Stimulated activated CD4-positive, alpha-beta T cell treated with anti-CD3 and anti-CD28 coated beads, TNF-alpha, amount 100 ng/mL, for 48 hours (primary cell): ENCODE results near the gene ACSM4.
A peak's percentile ranks its signal among the peaks of the same experiment; 100 is the strongest.
"Not testable (repeated sequence)": the region's sequence is repeated elsewhere in the genome, so short reads cannot be mapped to it uniquely, and the experiment has no call there.

Source experiments
- DNase-seq, 3 donors: peaks; one replicate each; pipeline ENCODE4 v3.0.0-alpha.2; 2020; ENCODE audit warnings: low read depth in 3 of 3

Gene ACSM4

GRCh38 chr12:7337790-7338189 is 33.9 kb downstream of the ACSM4 start:
- DNase-seq, result not testable (repeated sequence)

DNA sequence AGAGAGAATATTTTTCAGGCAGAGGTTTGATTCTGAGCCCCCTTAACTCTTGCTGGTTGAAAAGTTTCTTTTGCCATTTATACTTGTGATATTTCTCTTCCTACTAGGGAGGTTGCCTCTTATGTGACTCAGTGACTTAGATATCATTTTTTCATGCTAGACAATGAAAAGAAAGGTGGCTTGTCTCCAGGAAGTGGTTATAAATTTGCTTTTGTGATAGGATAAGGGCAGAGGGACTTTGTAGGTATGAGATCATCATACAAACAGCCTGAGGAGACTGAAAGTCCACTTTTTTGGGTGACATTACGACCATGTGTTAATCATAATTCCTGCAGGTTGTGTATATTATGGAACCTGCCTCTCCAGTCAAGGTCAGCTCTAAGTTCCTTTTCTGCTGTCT is 35.8 kb downstream of the ACSM4 start:
- no peak for DNase-seq

DNA sequence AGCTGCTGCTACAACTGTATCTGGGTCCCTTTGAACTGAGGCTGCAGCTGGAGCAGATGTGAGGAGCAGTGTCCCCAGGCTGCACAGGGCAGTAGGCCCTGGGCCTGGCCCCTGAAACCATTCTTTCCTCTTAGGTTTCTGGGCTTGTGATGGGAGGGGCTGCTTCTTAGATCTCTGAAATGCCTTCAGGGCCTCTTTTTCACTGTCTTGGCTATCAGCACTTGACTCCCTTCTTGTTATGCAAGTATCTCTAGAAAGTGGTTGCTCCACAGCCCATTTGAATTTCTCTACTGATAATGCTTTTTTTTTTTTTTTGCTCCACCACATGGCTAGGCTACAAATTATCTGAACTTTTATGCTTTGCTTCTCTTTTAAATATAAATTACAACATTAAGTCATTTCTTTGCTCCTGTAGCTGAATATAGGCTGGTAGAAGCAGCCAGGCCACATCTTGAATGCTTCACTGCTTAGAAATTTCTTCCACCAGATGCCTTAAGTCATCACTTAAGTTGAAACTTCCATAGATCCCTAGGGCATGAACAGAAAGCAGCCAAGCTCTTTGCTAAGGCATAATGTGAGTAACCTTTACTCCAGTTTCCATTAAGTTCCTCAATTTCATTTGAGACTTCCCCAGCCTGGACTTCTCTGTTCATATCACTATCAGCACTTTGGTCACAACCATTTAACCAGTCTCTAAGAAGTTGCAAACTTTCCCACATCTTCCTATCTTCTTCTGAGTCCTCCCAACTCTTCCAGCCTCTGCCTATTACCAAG is 41.1 kb downstream of the ACSM4 start:
- no peak for DNase-seq

DNA sequence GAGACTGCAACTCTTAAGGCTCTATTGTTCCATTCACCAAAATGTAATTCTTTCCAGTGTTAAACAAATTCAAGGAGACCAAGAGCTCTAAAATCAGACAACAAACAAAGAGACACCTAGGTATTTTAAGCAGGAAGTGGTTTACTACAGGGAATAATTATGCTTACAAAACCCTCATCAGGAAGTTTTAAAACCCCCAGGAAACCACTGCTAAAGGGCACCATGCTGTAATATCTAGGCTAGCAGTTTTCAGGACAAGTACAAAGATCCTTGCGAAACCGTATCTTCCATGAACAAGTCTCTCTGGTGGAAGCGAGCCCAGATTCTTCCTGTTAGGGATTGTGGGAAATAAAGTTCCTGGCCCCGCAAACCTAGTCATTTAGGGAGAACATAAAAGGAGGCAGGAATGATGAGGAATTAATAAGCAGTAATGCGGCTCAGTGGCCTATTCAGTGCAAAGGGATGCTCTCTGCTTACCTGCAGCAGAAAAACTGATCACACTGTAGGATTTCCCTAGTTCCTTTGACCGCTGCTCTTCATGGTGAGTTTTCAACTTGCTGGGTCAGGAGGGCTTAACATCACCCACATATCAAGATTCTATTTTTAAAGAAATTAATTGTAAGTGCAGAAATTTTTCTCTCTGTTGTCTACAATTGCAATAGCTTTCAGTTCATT is 42.8 kb downstream of the ACSM4 start:
- DNase-seq, result no peak

- DNase-seq, result no peak
Observed at GRCh38 chr12:7349418-7349817, 45.5 kb downstream of the ACSM4 start.

GRCh38 chr12:7351177-7351576 is 47.3 kb downstream of the ACSM4 start:
- no peak for DNase-seq

DNA sequence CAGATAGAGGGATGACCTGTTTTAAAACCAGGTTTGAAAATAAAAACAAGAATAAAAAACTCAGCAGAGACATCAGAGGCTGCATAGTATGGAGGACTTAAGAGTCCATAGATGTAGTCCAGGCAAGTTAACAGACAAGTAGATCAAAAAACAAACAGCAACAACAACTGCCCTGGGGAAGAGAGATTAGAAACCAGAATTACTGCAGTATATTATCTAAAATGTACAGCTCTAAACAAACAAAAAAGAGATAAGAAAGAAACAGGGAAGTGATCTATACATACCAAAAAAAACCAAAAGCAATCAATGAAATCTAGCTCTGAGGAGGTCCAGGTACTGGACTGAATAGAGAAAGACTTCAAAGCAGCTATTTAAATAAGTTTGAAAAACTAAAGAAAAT is 48.8 kb downstream of the ACSM4 start:
- no peak for DNase-seq

GRCh38 chr12:7354529-7354928 is 50.7 kb downstream of the ACSM4 start:
- DNase-seq, result no peak

GRCh38 chr12:7361265-7361664 is 57.4 kb downstream of the ACSM4 start:
- DNase-seq, result no peak

GRCh38 chr12:7362734-7363133 is 58.9 kb downstream of the ACSM4 start:
- DNase-seq, result no peak

DNA sequence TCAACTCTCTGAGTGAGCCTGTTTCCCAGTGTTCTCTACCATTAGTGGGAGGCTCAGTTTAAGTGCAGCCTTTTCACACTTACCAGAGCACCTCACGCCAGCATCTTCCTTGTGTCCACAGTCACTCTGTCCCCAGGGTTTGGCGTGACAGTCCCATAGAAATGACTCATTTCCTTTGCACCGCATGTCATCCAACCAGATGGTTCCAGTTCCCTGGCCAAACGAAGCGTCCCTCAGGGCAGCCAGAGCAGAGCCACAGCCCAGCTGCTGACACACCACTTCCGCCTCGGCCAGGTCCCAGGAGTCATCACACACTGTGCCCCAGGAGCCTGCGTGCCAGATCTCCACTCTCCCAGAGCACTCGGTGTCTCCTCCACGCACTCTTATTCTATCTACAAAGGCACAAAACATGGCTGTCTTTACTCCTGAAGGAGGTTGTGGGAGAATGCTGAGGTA is 65.4 kb downstream of the ACSM4 start:
- no peak for DNase-seq

GRCh38 chr12:7373226-7373625 is 69.4 kb downstream of the ACSM4 start:
- DNase-seq, result no peak

GRCh38 chr12:7374423-7375144 is 70.7 kb downstream of the ACSM4 start:
- peak in 2 of 3 donors; percentile 3 to 23 for DNase-seq

- no peak for DNase-seq
Observed at GRCh38 chr12:7375145-7375543, 71.3 kb downstream of the ACSM4 start.

- no peak for DNase-seq
Observed at GRCh38 chr12:7376196-7376595, 72.3 kb downstream of the ACSM4 start.
